Measurements from ENCODE around the gene SLAMF9.

DNA sequence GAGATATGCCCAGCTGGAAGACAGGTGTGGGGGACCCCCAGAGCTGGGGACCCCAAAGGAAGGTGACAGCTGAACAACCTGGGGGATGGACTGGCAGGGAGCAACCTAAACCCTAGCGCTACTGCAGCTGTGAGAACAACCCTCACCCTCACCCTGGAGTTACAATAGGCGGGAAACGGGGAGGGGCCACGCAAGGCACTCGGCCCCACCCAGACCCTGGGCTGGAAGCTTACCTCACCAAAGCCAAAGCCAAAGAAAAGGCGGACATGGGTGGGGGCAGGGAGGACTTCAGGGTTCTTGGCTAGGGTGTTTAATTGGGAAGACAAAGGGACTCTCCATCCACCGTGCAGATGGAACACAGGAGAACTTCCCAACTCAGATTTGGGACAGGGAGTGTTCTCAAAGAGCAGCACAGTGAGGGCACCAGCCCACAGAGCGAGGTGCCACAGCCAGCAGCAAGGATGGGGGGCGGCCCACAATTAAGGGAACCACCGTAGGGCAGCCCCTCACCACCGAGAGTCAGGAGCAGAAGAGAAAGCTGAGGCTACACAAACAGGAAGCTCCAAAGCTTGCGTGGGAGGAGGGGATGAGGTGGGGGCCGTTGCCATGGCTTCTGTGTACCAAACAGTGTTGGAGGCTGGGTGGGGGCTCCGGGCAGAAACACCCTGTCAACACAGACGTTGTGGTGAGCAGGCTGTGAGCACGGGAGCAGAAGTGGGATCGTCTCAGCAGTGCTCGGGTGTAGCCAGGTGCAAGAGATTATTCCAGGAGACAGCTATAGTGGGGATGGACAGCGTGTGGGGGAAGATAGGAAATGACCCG, 30.6 kb downstream of the SLAMF9 start:
- TF ChIP-seq, protein P1, sequence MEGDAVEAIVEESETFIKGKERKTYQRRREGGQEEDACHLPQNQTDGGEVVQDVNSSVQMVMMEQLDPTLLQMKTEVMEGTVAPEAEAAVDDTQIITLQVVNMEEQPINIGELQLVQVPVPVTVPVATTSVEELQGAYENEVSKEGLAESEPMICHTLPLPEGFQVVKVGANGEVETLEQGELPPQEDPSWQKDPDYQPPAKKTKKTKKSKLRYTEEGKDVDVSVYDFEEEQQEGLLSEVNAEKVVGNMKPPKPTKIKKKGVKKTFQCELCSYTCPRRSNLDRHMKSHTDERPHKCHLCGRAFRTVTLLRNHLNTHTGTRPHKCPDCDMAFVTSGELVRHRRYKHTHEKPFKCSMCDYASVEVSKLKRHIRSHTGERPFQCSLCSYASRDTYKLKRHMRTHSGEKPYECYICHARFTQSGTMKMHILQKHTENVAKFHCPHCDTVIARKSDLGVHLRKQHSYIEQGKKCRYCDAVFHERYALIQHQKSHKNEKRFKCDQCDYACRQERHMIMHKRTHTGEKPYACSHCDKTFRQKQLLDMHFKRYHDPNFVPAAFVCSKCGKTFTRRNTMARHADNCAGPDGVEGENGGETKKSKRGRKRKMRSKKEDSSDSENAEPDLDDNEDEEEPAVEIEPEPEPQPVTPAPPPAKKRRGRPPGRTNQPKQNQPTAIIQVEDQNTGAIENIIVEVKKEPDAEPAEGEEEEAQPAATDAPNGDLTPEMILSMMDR (IDR thresholded peaks at IDR 0.05; ENCODE audit: low read depth, low read length): no peak
- no peak for TF ChIP-seq EZH2phosphoT487 (IDR thresholded peaks at IDR 0.05; ENCODE audit: low read depth)

All from OCI-LY3 (cell line).